Neutrophil (primary cell): ENCODE data around the gene ITPR3.

Source experiments
- H3K27ac ChIP-seq: fragments of 200-600 bp; sonication (generic); 2 replicates; pipeline ENCODE4 v1.5.1; 2016; ENCODE audit warnings: mild to moderate bottlenecking, moderate library complexity
- H3K27me3 ChIP-seq: fragments of 200-600 bp; sonication (generic); 2 replicates; pipeline ENCODE4 v1.6.0; 2016; ENCODE audit warnings: mild to moderate bottlenecking
- H3K36me3 ChIP-seq: fragments of 200-600 bp; sonication (generic); 2 replicates; pipeline ENCODE4 v1.5.1; 2017
- H3K4me1 ChIP-seq, 2 experiments: fragments of 200-600 bp in 1 of 2; sonication (generic) in 1 of 2; 1 replicate in 1 of 2; 2 replicates in 1 of 2; pipeline versions ENCODE4 v1.5.1 to v1.6.1; 2013 to 2016; ENCODE audit warnings: low read depth in 1 of 2, low read length in 1 of 2, mild to moderate bottlenecking in 1 of 2, moderate library complexity in 1 of 2; ENCODE audit not compliant: control insufficient read depth in 1 of 2, insufficient read depth in 1 of 2
- H3K4me3 ChIP-seq, 2 experiments: fragments of 200-600 bp in 1 of 2; sonication (generic) in 1 of 2; 1 replicate in 1 of 2; 2 replicates in 1 of 2; pipeline ENCODE4 v1.5.1; 2013 to 2016; ENCODE audit warnings: low read depth in 1 of 2, low read length in 1 of 2, mild to moderate bottlenecking in 1 of 2, moderate library complexity in 1 of 2
- H3K9me3 ChIP-seq: fragments of 200-600 bp; sonication (generic); 2 replicates; pipeline ENCODE4 v1.5.1; 2016
- TF ChIP-seq, protein P1 (sequence below): fragments of 200-600 bp; sonication (generic); IDR thresholded peaks from 2 replicates; pipeline ENCODE4 v1.5.1; 2016; ENCODE audit warnings: antibody characterized with exemption

ITPR3 gene

GRCh38 chr6:33577718-33578117, 43.4 kb upstream of the ITPR3 start:
- H3K36me3 ChIP-seq = peaks cover 28% of the 10 kb centered on the region

GRCh38 chr6:33578164-33578563, 43.0 kb upstream of the ITPR3 start:
- peaks cover 28% of the 10 kb centered on the region for H3K36me3 ChIP-seq
- TF ChIP-seq, protein P1, sequence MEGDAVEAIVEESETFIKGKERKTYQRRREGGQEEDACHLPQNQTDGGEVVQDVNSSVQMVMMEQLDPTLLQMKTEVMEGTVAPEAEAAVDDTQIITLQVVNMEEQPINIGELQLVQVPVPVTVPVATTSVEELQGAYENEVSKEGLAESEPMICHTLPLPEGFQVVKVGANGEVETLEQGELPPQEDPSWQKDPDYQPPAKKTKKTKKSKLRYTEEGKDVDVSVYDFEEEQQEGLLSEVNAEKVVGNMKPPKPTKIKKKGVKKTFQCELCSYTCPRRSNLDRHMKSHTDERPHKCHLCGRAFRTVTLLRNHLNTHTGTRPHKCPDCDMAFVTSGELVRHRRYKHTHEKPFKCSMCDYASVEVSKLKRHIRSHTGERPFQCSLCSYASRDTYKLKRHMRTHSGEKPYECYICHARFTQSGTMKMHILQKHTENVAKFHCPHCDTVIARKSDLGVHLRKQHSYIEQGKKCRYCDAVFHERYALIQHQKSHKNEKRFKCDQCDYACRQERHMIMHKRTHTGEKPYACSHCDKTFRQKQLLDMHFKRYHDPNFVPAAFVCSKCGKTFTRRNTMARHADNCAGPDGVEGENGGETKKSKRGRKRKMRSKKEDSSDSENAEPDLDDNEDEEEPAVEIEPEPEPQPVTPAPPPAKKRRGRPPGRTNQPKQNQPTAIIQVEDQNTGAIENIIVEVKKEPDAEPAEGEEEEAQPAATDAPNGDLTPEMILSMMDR = no peak
- peak overlapping the region; percentile 75 to 77 for H3K4me3 ChIP-seq
- no peaks in the 10 kb centered on the region for H3K9me3 ChIP-seq
- H3K27me3 ChIP-seq = no peaks in the 10 kb centered on the region
- peak overlapping the region; percentile 85 for H3K27ac ChIP-seq
- peaks cover 36 to 39% of the 10 kb centered on the region in 2 experiments for H3K4me1 ChIP-seq

More at GRCh38 chr6:33577718-33578117, 43.4 kb upstream of the ITPR3 start:
- TF ChIP-seq, protein P1 = no peak
- Histone ChIP-seq H3K9me3 (no peaks in the 10 kb centered on the region), H3K4me3 (peak overlapping the region in 1 of 2 experiments; percentile 75), H3K27ac (peak overlapping the region; percentile 85), H3K4me1 (peaks cover 36 to 39% of the 10 kb centered on the region in 2 experiments), H3K27me3 (no peaks in the 10 kb centered on the region)

DNA sequence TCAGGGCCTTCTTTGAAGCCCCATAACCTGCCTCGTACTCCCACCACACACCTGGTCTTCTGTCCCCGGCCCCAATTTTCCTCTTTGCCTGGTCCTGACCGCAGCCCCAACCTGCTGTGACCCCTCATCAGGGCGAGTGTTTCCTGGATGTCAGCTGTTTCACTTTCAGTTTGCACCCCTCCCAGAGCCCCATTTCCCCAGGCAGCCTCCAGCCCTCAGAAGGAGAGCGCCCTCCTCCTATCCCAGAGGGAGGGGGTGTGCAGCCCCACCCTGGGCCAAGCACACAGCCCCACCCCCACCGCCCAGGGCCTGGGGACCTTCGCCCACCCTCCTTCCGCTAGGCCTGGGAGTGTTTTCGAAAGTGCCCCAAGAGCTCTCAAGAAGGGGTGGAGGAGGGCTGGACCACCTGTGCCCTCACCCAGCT, 42.5 kb upstream of the ITPR3 start:
- Histone ChIP-seq H3K4me1 (peaks cover 36 to 39% of the 10 kb centered on the region in 2 experiments), H3K27me3 (no peaks in the 10 kb centered on the region), H3K27ac (peak overlapping the region; percentile 85), H3K9me3 (no peaks in the 10 kb centered on the region), H3K36me3 (peaks cover 24% of the 10 kb centered on the region), H3K4me3 (peak overlapping the region; percentile 75 to 77)
- TF ChIP-seq, protein P1 = no peak

DNA sequence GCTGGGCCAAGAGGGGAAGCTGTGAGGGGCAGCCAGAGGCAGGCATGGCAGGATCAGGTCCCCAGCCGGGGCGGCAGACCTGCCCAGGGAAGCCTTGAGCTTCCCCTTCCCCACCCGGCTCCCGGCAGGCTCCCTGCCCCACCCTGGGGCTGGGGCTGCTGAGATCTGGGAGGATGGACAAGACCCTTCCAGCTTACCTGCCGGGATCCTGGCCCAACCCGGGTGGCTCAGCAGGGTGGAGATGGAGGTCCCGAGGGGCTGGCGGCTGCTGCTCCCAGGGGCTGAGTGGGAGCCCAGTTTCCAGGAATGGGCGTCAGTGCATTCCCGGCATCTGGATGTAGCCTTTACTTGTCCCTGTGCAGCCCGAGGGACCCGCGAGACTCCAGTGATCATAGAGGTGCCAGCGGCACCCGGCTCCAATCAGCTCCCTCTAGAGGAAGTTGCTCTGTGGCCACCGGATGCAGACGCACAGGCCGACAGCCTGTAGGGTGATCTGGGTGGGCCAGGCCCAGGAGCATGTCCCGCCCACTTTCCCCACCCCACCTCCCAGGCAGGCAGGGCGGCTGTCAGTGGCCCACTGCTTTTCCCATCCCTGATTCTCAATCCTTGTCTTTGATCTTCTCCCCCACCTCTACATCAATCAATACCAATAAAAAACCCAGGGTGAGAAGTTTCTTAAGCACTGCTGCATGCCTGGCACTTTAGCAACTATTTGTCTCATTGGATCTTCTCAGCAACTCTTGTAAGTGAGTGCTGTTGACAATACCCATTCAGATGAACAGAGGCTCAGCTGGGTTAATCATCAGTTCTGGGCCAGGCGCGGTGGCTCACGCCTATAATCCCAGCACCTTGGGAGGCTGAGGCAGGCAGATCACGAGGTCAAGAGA, 41.1 kb upstream of the ITPR3 start, which contains the start of gene BAK1:
Gene BAK1 (minus strand): TSS at position 449 of the 887 bp plus-strand sequence. CDS start 2,672 bp downstream, outside the sequence.
- Histone ChIP-seq H3K36me3 (peaks cover 9% of the 10 kb centered on the region), H3K4me1 (peaks cover 36 to 39% of the 10 kb centered on the region in 2 experiments), H3K9me3 (no peaks in the 10 kb centered on the region), H3K27ac (peak within 1 kb of the TSS; percentile 85), H3K27me3 (no peaks in the 10 kb centered on the region), H3K4me3 (peak within 1 kb of the TSS; percentile 75 to 77)
- TF ChIP-seq, protein P1 = no peak

- Histone ChIP-seq H3K27me3 (no peaks in the 10 kb centered on the region), H3K27ac (no peak overlapping the region), H3K9me3 (no peaks in the 10 kb centered on the region), H3K4me3 (no peak overlapping the region), H3K4me1 (peaks cover 41 to 46% of the 10 kb centered on the region in 2 experiments), H3K36me3 (no peaks in the 10 kb centered on the region)
- TF ChIP-seq, protein P1 = no peak
Observed at GRCh38 chr6:33581186-33581585, 39.9 kb upstream of the ITPR3 start.
